ENCODE data around the gene ZNF556. TPM values are rescaled to one million over a fixed set of nuclear protein-coding genes. Genes with fewer than 3 reads are reported as not detected.

ZNF556 gene
- total and polyA plus RNA-seq, 12 donors, result 0.03 to 0.45 (median 0.11) TPM; not detected in 3

GRCh38 chr19:2877398-2878331 is 10.5 kb downstream of the ZNF556 start:
- intact Hi-C loops (cut with DNase I), result loop anchor here in 1 of 2 donors (10.0 kb wide), 1 partner anchor 233 kb away; no protein-coding TSS in a partner anchor
- WGBS, 4 donors, result 85 to 86% (median 86%) methylated on average over 32 of the region's 32 CpGs
- H3K27ac ChIP-seq, result no peak overlapping the region
- TF ChIP-seq POLR2A (IDR thresholded peaks at IDR 0.05), result no peak
- no peak for TF ChIP-seq CTCF (IDR thresholded peaks at IDR 0.05)
- H3K27me3 ChIP-seq, result no peaks in the 10 kb centered on the region
- H3K36me3 ChIP-seq (replicated peaks in 1 of 2), result no peaks in the 10 kb centered on the region
- H3K9me3 ChIP-seq (replicated peaks in 1 of 3), result peaks cover 0 to 12% (median 0%) of the 10 kb centered on the region in 3 donors
- DNase-seq, result no peak
- no peaks in the 10 kb centered on the region for H3K4me1 ChIP-seq (replicated peaks in 1 of 2)
- no peak overlapping the region for H3K4me3 ChIP-seq

- intact Hi-C loops (cut with DNase I), result loop anchor here (10.0 kb wide), 2 partner anchors 61 to 281 kb away; partner anchors contain the start of gene ZNF77 (in 2 of the 2)
- DNase-seq, result no peak
These were observed 16.7 kb downstream of the ZNF556 start for GRCh38 chr19:2883686-2884439.

DNA sequence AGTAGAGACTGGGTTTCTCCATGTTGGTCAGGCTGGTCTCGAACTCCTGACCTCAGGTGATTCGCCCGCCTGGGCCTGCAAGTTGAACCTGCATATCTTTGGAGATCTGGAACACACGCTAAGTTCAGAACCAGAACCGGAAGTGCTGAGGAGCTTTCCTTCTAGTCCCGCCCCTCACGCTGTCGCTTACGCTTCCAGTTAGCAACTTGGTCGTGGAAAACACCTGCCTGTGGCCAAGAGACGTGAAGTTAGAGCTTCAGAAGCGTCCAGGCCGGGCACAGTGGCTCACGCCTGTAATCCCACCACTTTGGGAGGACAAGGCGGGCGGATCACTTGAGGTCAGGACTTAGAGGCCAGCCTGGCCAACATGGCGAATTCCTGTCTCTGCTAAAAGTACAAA is 18.6 kb downstream of the ZNF556 start:
- WGBS, 4 donors, result 75 to 85% (median 83%) methylated on average over 12 to 17 of the region's 17 CpGs
- no peak overlapping the region for H3K4me3 ChIP-seq
- H3K27ac ChIP-seq, result no peak overlapping the region
- H3K27me3 ChIP-seq, result no peaks in the 10 kb centered on the region
- TF ChIP-seq POLR2A (IDR thresholded peaks at IDR 0.05) (no peak), CTCF (IDR thresholded peaks at IDR 0.05) (no peak)
- no peak for DNase-seq
- no peaks in the 10 kb centered on the region for H3K4me1 ChIP-seq (replicated peaks in 1 of 2)
- no peaks in the 10 kb centered on the region for H3K9me3 ChIP-seq (replicated peaks in 1 of 3)
- H3K36me3 ChIP-seq (replicated peaks in 1 of 2), result no peaks in the 10 kb centered on the region
- intact Hi-C loops (cut with DNase I), result loop anchor here (10.0 kb wide), 2 partner anchors 59 to 279 kb away; partner anchors contain the start of gene ZNF77 (in 2 of the 2)

More at GRCh38 chr19:2883686-2884439, 16.7 kb downstream of the ZNF556 start:
- Histone ChIP-seq H3K9me3 (replicated peaks in 1 of 3) (no peaks in the 10 kb centered on the region), H3K27ac (no peak overlapping the region), H3K27me3 (no peaks in the 10 kb centered on the region), H3K36me3 (replicated peaks in 1 of 2) (no peaks in the 10 kb centered on the region), H3K4me3 (no peak overlapping the region), H3K4me1 (replicated peaks in 1 of 2) (no peaks in the 10 kb centered on the region)
- WGBS, 4 donors, result 78 to 89% (median 84%) methylated on average over 14 of the region's 14 CpGs
- TF ChIP-seq CTCF (IDR thresholded peaks at IDR 0.05) (no peak), POLR2A (IDR thresholded peaks at IDR 0.05) (no peak)

Measured in adrenal gland (tissue), 12 donors.